H1 (cell line): ENCODE results near the gene CEP104. TPM values are rescaled to one million over a fixed set of nuclear protein-coding genes. Genes with fewer than 3 reads are reported as not detected.

ENCODE experiments used
- CTCF ChIA-PET: fragments of 300-600 bp; sonication (Branson Sonifier 250); formaldehyde crosslinking; loops from one replicate; lab custom pipeline; 2021; ENCODE audit not compliant: partially characterized antibody; lab: Charles Lee
- POLR2A ChIA-PET: fragments of 300-600 bp; sonication (Branson Sonifier 250); formaldehyde crosslinking; loops from one replicate; lab custom pipeline; 2021; ENCODE audit warnings: inconsistent platforms; ENCODE audit not compliant: partially characterized antibody; lab: Charles Lee
- DNase-seq, 2 experiments: peaks; one replicate each; pipeline versions ENCODE4 v3.0.0 to v3.0.0-alpha.2; 2010 to 2022; ENCODE audit warnings: low spot score in 2 of 2, low read depth in 1 of 2, mixed read lengths in 1 of 2
- FAIRE-seq: peaks from 2 replicates; lab custom pipeline; 2011; peaks lifted over from hg19 to GRCh38; lab: Jason Lieb, UNC
- H2AFZ ChIP-seq: 2 replicates; pipeline ENCODE4 v1.8.1; 2012; ENCODE audit warnings: low read length, inconsistent platforms
- H2AK5ac ChIP-seq: 2 replicates; pipeline ENCODE4 v1.6.1; 2013; ENCODE audit warnings: low read depth, low read length
- H2BK120ac ChIP-seq: replicated peaks from 2 replicates; pipeline ENCODE3; 2013; ENCODE audit warnings: low read depth, low read length, inconsistent platforms
- H2BK12ac ChIP-seq: 2 replicates; pipeline ENCODE4 v1.6.1; 2013; ENCODE audit warnings: low read depth, low read length
- H2BK15ac ChIP-seq: 2 replicates; pipeline ENCODE4 v1.6.1; 2013; ENCODE audit warnings: low read length
- H2BK20ac ChIP-seq: 2 replicates; pipeline ENCODE4 v1.6.1; 2013; ENCODE audit warnings: low read length
- H2BK5ac ChIP-seq: 2 replicates; pipeline ENCODE4 v1.6.1; 2013; ENCODE audit warnings: low read depth, low read length
- H3K14ac ChIP-seq: 2 replicates; pipeline ENCODE4 v1.6.1; 2013; ENCODE audit warnings: inconsistent platforms; ENCODE audit not compliant: insufficient read length
- H3K18ac ChIP-seq: 2 replicates; pipeline ENCODE4 v1.6.1; 2013; ENCODE audit warnings: low read length; ENCODE audit errors: extremely low read depth
- H3K23ac ChIP-seq: 2 replicates; pipeline ENCODE4 v1.6.1; 2013; ENCODE audit warnings: inconsistent platforms; ENCODE audit not compliant: insufficient read length
- H3K23me2 ChIP-seq: 2 replicates; pipeline ENCODE4 v1.6.1; 2013; ENCODE audit warnings: low read depth, low read length
- H3K27ac ChIP-seq: 2 replicates; pipeline ENCODE4 v1.6.1; 2011; ENCODE audit warnings: low read depth, low read length, inconsistent platforms
- H3K27me3 ChIP-seq, 4 experiments: replicated peaks in 1 of 4; 1 replicate in 1 of 4; 2 replicates in 3 of 4; pipeline versions ENCODE4 v1.6.1 to v1.8.1; 2011 to 2013; ENCODE audit warnings: low read length in 3 of 4, mild to moderate bottlenecking in 3 of 4, inconsistent platforms in 2 of 4, mixed read lengths in 2 of 4, moderate library complexity in 1 of 4; ENCODE audit not compliant: control insufficient read depth in 3 of 4, insufficient read depth in 3 of 4; ENCODE audit errors: extremely low read depth in 1 of 4
- H3K36me3 ChIP-seq, 4 experiments: 2 replicates each; pipeline versions ENCODE4 v1.6.1 to v1.8.1; 2011 to 2013; ENCODE audit warnings: mild to moderate bottlenecking in 4 of 4, low read length in 3 of 4, moderate library complexity in 2 of 4, control low read depth in 1 of 4, inconsistent platforms in 1 of 4; ENCODE audit not compliant: insufficient read depth in 4 of 4, control insufficient read depth in 2 of 4
- H3K4ac ChIP-seq: replicated peaks from 2 replicates; pipeline ENCODE3; 2013; ENCODE audit warnings: low read length, low read depth, mixed read lengths, inconsistent platforms; ENCODE audit not compliant: insufficient read length
- H3K4me1 ChIP-seq, 4 experiments: replicated peaks in 1 of 4; 1 replicate in 1 of 4; 2 replicates in 3 of 4; pipeline versions ENCODE4 v1.6.1 to v1.8.1; 2011 to 2013; ENCODE audit warnings: low read length in 3 of 4, inconsistent platforms in 2 of 4, mixed read lengths in 1 of 4; ENCODE audit not compliant: insufficient read depth in 4 of 4, control insufficient read depth in 3 of 4
- H3K4me2 ChIP-seq, 2 experiments: 2 replicates each; pipeline versions ENCODE4 v1.6.1 to v1.8.1; 2011 to 2013; ENCODE audit warnings: low read depth in 2 of 2, low read length in 2 of 2, control low read depth in 1 of 2, inconsistent platforms in 1 of 2, mild to moderate bottlenecking in 1 of 2; ENCODE audit not compliant: insufficient read depth in 1 of 2
- H3K4me3 ChIP-seq, 4 experiments: fragments of 200-600, 300-600 bp in 1 of 4; sonication (generic), shearing (Covaris generic), sonication (Bioruptor Twin) in 1 of 4; 2 replicates each; pipeline versions ENCODE4 v1.5.1 to v1.8.1; 2011 to 2016; ENCODE audit warnings: low read length in 4 of 4, low read depth in 3 of 4, control low read depth in 2 of 4, inconsistent platforms in 2 of 4, mild to moderate bottlenecking in 2 of 4, mixed read lengths in 1 of 4, moderate library complexity in 1 of 4; ENCODE audit not compliant: insufficient read depth in 2 of 4; ENCODE audit errors: extremely low read depth in 1 of 4
- H3K56ac ChIP-seq: replicated peaks from 2 replicates; pipeline ENCODE3; 2013; ENCODE audit warnings: low read depth, mild to moderate bottlenecking, mixed read lengths, low read length, inconsistent platforms; ENCODE audit not compliant: insufficient read length
- H3K79me1 ChIP-seq: 2 replicates; pipeline ENCODE4 v1.6.1; 2013; ENCODE audit warnings: low read depth, low read length, control low read depth
- H3K79me2 ChIP-seq, 2 experiments: 2 replicates each; pipeline versions ENCODE4 v1.6.1 to v1.8.1; 2012 to 2013; ENCODE audit warnings: low read length in 2 of 2, mild to moderate bottlenecking in 2 of 2, inconsistent platforms in 1 of 2; ENCODE audit not compliant: insufficient read depth in 2 of 2, control insufficient read depth in 1 of 2
- H3K9ac ChIP-seq, 4 experiments: replicated peaks in 1 of 4; 1 replicate in 1 of 4; 2 replicates in 3 of 4; pipeline versions ENCODE4 v1.6.1 to v1.8.1; 2011 to 2013; ENCODE audit warnings: low read depth in 3 of 4, low read length in 3 of 4, control low read depth in 2 of 4, mild to moderate bottlenecking in 2 of 4, moderate library complexity in 2 of 4, inconsistent platforms in 1 of 4; ENCODE audit errors: extremely low read depth in 1 of 4
- H3K9me3 ChIP-seq, 2 experiments: 2 replicates each; pipeline versions ENCODE4 v1.6.1 to v1.8.1; 2012 to 2013; ENCODE audit warnings: mild to moderate bottlenecking in 2 of 2, moderate library complexity in 2 of 2, control low read depth in 1 of 2, inconsistent platforms in 1 of 2, low read depth in 1 of 2, low read length in 1 of 2, mixed read lengths in 1 of 2; ENCODE audit not compliant: insufficient read depth in 2 of 2
- H4K20me1 ChIP-seq, 2 experiments: replicated peaks in 1 of 2; 2 replicates each; pipeline versions ENCODE3 to v1.8.1; 2011 to 2013; ENCODE audit warnings: inconsistent platforms in 2 of 2, low read length in 2 of 2, mild to moderate bottlenecking in 1 of 2; ENCODE audit not compliant: insufficient read depth in 2 of 2, control insufficient read depth in 1 of 2
- H4K5ac ChIP-seq: 2 replicates; pipeline ENCODE4 v1.6.1; 2013; ENCODE audit warnings: low read length, low read depth, mixed read lengths, inconsistent platforms; ENCODE audit not compliant: insufficient read length
- H4K8ac ChIP-seq: 2 replicates; pipeline ENCODE4 v1.8.0; 2013; ENCODE audit warnings: mild to moderate bottlenecking, moderate library complexity, low read length, inconsistent platforms; ENCODE audit not compliant: insufficient read depth; ENCODE audit errors: extremely low read depth
- H4K91ac ChIP-seq: replicated peaks from 2 replicates; pipeline ENCODE3; 2013; ENCODE audit warnings: low read length, mixed read lengths, inconsistent platforms; ENCODE audit not compliant: insufficient read length
- HDAC2 ChIP-seq, 2 experiments: fragments of 300-600 bp in 1 of 2; sonication (generic) in 1 of 2; IDR thresholded peaks; 2 replicates each; pipeline ENCODE4 v1.6.1; 2011 to 2012; ENCODE audit warnings: low read depth in 2 of 2, low read length in 2 of 2, mild to moderate bottlenecking in 2 of 2, moderate library complexity in 2 of 2, borderline replicate concordance in 1 of 2, inconsistent platforms in 1 of 2
- WGBS, 2 experiments: shearing (Covaris generic) in 1 of 2; methylation state at CpG; one replicate each; pipeline versions ENCODE4 v1.1.6 to v1.1.7; 2013 to 2015; ENCODE audit warnings: low lambda C conversion rate in 2 of 2, mixed read lengths in 2 of 2, inconsistent platforms in 1 of 2, low coverage in 1 of 2, missing lambda C conversion rate in 1 of 2; ENCODE audit not compliant: insufficient replicate concordance in 2 of 2, insufficient coverage in 1 of 2, insufficient read length in 1 of 2; ENCODE audit errors: extremely low coverage in 1 of 2, missing lambda C conversion rate in 1 of 2; 5-methylcytosine and 5-hydroxymethylcytosine counted together
- polyA plus RNA-seq, 7 experiments: library from polyadenylated mRNA; depleted of rRNA in 3 of 7; stranded (reverse) in 5 of 7; unstranded in 2 of 7; fragments of >200 nt in 5 of 7; fragments of 200-250 nt in 2 of 7; gene quantifications; 1 replicate in 5 of 7; 2 replicates in 1 of 7; 4 replicates in 1 of 7; pipeline versions ENCODE4 v1.2.1 to v1.2.3, GENCODE V29; 2011 to 2013; ENCODE audit warnings: missing spikeins in 2 of 7, mixed read lengths in 2 of 7
- total RNA-seq: library from RNA; stranded (reverse); fragmentation: NEBNext Ultra II Directional; extraction: Animal tissue kit (Norgen Biotek cat#: 25700); gene quantifications from 2 replicates; pipeline ENCODE4 v1.2.1, GENCODE V29; 2021

CEP104 gene
- total and polyA plus RNA-seq, 2 of the 8 experiments (the other 6 are each of a cell fraction or from before 2014, with no cell fraction given) = 8.0 to 43.9 TPM

DNA sequence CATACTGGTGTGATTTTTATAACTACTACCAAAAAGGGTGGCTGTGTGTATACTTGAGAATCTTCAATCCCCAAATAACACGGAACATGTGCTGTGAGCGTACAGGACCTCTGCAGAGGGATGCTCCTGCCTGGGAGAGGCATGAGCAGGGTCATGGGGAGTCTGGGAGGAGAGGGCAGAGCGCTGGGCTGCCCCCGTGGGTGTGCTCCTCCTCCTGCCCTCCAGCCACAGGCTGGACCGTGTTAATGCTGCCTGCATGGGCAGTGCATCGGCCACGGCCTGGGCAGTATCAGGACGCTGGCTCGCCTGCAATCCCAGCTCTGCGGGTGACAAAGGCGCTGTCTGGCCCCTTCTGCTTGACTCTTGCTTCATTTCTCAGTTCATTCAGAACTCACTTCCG is 6.2 kb downstream of the CEP104 start:
- Histone ChIP-seq H3K79me2 (peaks cover 0 to 13% of the 10 kb centered on the region in 2 experiments; a peak in 2 of 4 replicates), H3K14ac (no peak overlapping the region), H3K4me1 (no peaks in the 10 kb centered on the region), H3K23ac (no peak overlapping the region), H3K4me2 (no peak overlapping the region), H4K20me1 (peaks cover 0 to 3% of the 10 kb centered on the region in 2 experiments), H4K5ac (no peak overlapping the region), H3K18ac (no peak overlapping the region), H3K9ac (no peak overlapping the region; a peak in 2 of 7 replicates), H3K4me3 (no peak overlapping the region), H3K79me1 (peaks cover 5% of the 10 kb centered on the region; the same call in 1 of the 2 replicates), H3K9me3 (no peaks in the 10 kb centered on the region), H3K27ac (no peak overlapping the region), H4K91ac (no peak overlapping the region), H2BK15ac (no peak overlapping the region), H3K27me3 (no peaks in the 10 kb centered on the region), H2AK5ac (no peak overlapping the region), H2BK120ac (no peak overlapping the region), H2BK5ac (no peak overlapping the region), H2BK12ac (no peak overlapping the region), H3K56ac (no peak overlapping the region), H4K8ac (no peak overlapping the region), H3K36me3 (peaks cover 0 to 12% (median 0%) of the 10 kb centered on the region in 4 experiments; a peak in 2 of 8 replicates), H3K4ac (no peak overlapping the region), H3K23me2 (no peaks in the 10 kb centered on the region), H2BK20ac (no peak overlapping the region), H2AFZ (no peak overlapping the region)
- DNase-seq (no peak), FAIRE-seq (no peak)
- CTCF ChIA-PET = no interaction called here
- 81% methylated on average over 12 of the region's 12 CpGs; no CpG with 5 or more reads in 1 of the 2 experiments for WGBS, 2 experiments
- POLR2A ChIA-PET = no interaction called here
- no peak for TF ChIP-seq HDAC2 (IDR thresholded peaks at IDR 0.05; ENCODE audit: borderline replicate concordance in 1 of 2, low read depth in 2 of 2, low read length in 2 of 2)
